CD4-positive, alpha-beta T cell treated with Interleukin-12 subunit alpha and Interleukin-12 subunit beta, for 1 hour (primary cell): ENCODE measurements around the gene TP73.
"Not testable (repeated sequence)": the region's sequence is repeated elsewhere in the genome, so short reads cannot be mapped to it uniquely, and the experiment has no call there.

Experiments used
- DNase-seq: peaks from one replicate; pipeline ENCODE4 v3.0.0-alpha.2; 2020

The TP73 gene

DNA sequence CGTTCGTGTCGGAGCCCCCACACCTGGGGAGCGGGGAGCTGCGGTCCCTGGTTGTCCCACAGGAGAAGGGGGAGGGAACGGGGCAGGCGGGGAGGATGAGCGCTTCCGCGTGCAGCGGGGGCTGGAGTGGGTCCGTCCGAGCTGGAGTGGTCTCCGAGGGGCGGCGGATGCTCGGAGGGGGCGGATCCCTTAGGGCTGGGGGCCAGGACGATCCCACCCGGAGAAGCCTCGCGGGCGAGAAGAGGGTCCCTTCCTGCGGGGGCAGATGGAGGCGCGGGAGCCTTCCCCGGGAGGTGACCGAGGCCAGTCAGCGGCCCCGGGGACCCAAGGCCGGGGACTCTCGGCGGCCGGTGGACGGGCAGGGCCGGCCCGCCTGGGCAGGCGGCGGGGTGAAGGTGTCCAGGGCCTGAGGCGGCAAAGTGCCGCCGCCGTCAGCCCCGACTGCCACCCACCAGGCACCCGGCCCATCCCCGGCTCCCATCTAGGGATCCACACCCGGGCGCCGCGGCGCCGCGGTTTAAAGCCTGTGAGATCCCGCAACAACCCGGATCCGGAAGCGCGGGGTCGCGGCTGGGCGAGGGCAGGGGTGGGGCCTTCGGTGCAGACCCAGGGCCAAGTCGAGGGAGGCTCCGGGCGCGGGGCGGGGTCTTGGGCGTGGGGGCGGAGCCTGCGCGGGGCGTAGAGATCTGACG is 94.7 kb downstream of the TP73 start:
- peak; percentile 89 for DNase-seq

- DNase-seq: no peak
These were observed 95.2 kb downstream of the TP73 start for GRCh38 chr1:3747522-3747848.

DNA sequence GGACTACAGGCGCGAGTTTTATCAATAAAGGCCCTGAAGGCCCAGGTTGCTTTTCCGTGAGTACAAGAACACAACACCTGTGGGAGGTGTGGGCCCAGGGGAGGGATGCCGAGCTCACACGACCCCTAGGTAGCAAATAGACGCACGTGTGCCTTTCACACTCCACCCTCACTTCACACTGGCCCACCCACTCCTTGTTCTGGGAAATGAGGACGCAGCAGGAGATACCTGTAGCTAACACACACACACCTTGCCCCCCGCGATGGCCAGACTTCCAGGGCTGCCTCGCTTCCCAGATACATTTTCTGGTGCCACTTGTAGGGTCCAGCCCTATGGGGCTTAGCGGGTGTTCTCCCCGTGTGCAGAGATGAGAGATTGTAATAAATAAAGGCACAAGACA is 95.6 kb downstream of the TP73 start:
- DNase-seq: no peak

- not testable (repeated sequence) for DNase-seq
These were observed 96.1 kb downstream of the TP73 start for GRCh38 chr1:3748316-3748900.

- no peak for DNase-seq
These were observed 97.2 kb downstream of the TP73 start for GRCh38 chr1:3749512-3749911.

GRCh38 chr1:3750741-3751140 is 98.4 kb downstream of the TP73 start:
- DNase-seq: no peak

DNA sequence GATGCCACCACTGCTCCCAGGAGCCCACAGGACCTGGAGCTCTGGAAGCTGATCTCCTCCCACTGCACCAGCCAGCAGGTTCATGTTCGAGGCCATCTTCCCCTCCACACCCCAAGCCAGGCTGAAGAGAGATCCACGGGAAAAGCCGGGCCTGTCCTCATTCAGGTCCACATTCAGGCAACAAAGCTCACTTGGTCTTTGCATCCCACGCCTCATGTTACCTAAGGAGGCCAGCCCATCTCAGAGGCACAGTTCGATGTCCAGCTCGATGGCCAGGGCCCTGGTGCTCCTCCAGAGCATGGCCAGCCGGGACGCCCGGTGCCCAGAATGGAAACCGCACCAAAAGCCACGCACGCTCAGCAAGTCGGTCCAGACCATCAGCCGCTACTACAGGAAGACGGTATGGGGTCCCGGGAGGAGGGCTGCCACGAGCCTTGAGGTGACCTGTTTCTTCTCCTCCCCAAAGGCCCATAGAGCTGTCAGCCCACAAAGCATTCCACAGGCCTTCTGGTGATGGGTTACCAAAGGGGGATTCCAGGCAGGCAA is 100.2 kb downstream of the TP73 start, which contains the start of gene CCDC27:
Gene CCDC27 (plus strand): TSS at position 51 of the 546 bp plus-strand sequence. CDS start 32 bp downstream, at position 83.
- DNase-seq: no peak

GRCh38 chr1:3753656-3754454 is 101.5 kb downstream of the TP73 start:
- DNase-seq: no peak

GRCh38 chr1:3756394-3756793 is 104.1 kb downstream of the TP73 start:
- DNase-seq: no peak

DNA sequence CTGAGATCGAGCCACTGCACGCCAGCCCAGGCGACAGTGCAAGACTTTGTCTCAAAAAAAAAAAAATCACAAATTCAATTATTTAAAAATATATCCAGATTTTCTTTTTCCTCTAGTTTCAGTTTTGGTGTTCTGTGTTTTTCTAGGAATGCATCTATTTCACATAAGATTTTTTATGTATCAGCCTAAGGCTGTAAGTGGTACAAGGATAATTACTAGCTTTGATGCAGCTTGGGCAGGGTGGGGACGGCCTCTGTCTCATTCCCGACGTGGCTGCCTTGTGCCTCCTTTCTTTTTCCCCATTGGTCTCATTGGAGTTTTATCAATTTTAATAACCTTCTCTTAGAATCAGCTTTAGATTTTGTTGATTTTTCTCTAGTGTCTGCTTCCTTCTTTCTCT is 106.8 kb downstream of the TP73 start:
- DNase-seq: no peak

DNA sequence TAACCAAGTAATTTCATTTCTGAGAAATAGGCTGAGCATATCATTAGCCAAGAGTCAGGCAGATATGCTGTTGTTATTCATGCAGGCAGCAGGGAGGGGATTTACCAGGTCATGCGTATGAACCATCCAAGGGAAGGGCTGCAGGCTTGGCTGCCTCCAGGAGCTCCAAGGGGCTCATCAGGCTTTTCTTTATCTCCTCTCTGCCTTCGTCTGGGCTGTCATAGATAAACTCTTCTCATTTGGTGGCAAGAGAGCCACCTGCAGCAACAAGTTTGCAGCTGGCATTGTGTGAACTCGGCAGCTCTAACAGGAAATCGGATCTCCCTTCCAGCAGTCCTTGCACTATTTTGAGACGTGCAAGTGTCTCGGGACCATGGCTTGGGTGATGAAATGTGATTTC is 107.5 kb downstream of the TP73 start:
- DNase-seq: no peak

DNA sequence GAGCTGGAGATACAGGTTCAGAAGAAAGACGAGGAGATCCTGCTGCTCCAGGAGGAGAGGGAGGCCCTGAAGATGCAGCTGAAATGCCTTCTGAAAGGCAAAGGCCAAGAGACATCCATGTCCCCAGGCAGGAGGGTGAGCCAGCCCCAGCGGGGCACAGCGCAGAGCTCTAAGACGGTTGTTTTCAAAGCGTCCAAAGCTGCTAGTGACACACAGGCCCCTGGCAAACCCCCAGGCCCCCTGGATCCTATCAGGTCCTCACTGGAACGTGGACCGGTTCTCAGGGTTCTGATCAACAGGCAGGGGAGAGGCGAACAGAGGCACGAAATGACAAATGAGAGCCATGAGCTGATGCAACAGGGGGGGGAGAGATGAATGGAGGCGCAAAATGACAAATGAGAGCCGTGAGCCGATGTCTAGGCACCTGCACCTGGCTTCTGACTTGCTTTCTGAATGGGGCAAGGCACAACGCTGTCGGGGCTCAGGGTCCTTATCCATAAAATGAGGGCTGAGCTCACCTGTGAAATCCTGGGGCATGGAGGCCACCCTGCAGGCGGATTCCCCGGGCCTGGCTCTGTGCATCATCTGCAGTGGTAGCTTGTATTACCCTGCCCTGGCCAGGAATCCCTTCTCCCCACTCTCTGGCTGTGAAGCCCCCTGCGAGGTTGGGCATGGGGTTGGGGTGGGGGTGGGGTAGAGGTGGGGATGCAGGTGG is 109.1 kb downstream of the TP73 start:
- no peak for DNase-seq

GRCh38 chr1:3762151-3762872 is 110.0 kb downstream of the TP73 start:
- DNase-seq: no peak

DNA sequence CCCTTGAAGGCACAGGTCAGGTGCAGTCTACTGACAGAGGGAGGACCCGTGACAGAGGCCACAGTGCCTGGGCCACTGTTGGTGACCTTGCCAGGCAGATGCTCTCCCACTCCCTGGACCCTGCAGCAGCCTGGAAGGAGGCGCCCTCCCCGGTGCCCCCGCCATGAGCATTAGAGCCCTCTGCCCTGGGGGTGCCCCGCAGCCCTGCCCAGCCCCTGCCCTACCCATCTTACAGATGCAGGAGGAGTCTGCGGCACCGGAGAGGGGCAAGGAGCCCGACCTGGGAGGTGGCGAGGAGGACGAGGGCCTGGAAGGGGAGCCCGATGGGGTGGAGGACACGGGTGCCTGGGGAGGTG is 110.5 kb downstream of the TP73 start:
- DNase-seq: no peak

- DNase-seq: no peak
These were observed 111.2 kb downstream of the TP73 start for GRCh38 chr1:3763351-3764125.

- no peak for DNase-seq
These were observed 115.1 kb downstream of the TP73 start for GRCh38 chr1:3767328-3767925.

GRCh38 chr1:3768811-3769390 is 116.6 kb downstream of the TP73 start:
- DNase-seq: no peak

GRCh38 chr1:3770047-3770765 is 117.9 kb downstream of the TP73 start:
- no peak for DNase-seq

DNA sequence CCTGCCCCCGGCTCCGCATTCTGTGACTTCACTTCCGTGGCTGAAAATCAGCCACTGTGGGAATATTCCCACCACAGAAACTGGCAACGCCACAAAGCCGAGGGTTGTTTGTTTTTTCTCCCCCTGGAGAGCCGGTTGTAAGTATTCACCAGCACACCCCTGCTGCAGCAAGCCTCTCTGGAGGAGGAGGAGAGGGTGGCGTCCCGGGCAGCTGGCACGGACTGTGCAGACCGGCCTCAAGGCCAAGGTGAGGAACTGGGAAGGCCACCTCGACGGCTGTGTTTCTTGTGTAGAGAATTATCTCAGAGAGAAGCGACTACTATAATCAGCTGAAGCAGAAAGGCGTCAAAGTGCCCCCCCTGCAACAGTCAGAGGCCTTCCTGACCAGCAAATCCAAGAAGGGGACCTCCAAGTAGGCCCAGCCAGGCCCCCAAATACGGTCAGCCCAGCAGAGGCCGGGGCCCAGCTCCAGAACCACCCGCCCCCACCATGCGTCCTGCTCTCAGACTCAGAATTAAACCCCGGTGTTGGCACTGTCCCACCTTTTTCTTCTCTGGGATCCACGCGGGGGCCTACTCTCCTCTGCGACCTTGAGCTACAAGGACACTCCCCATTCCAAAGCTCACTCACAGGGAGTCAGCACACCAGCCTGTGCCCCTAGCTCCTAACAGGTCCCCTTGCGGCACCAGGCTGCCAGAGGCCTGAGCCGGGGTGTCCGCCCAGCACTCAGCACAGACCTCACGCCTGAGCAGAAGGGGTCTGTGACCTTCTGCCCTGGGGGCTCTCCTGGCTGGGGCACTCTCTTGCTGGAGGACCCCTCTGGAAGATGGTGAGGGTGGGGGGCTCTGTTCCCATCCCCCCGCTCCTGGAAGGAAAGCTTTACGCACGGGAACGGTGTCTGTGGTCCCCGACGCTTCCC is 119.1 kb downstream of the TP73 start:
- DNase-seq: no peak
